HEK293 (cell line): ENCODE measurements around the gene KPNA6.
"Not testable (repeated sequence)": the region's sequence is repeated elsewhere in the genome, so short reads cannot be mapped to it uniquely, and the experiment has no call there.

Source experiments
- CTCF ChIA-PET: fragments of 350-600 bp; formaldehyde crosslinking; extraction: SDS; loops from one replicate; lab custom pipeline; 2021; ENCODE audit warnings: antibody characterized with exemption; lab: Yijun Ruan, JAX
- POLR2A ChIA-PET: fragments of 300-600 bp; formaldehyde crosslinking; extraction: SDS; loops from one replicate; lab custom pipeline; 2020; ENCODE audit warnings: antibody characterized with exemption, inconsistent platforms; lab: Yijun Ruan, JAX
- H3K27ac ChIP-seq: fragments of 200-500 bp; sonication (Bioruptor generic); 2 replicates; pipeline ENCODE4 v1.5.1; 2014; ENCODE audit warnings: low read depth, low read length, control low read depth, inconsistent platforms; ENCODE audit errors: extremely low read depth
- H3K36me3 ChIP-seq, 2 experiments: fragments of 200-500 bp in 1 of 2; sonication (Bioruptor generic) in 1 of 2; 1 replicate in 1 of 2; 2 replicates in 1 of 2; pipeline ENCODE4 v1.5.1; 2014 to 2017; ENCODE audit warnings: inconsistent platforms in 2 of 2, low read length in 2 of 2; ENCODE audit not compliant: control insufficient read depth in 2 of 2, insufficient read depth in 1 of 2
- H3K4me1 ChIP-seq: fragments of 200-500 bp; sonication (Bioruptor generic); 2 replicates; pipeline ENCODE4 v1.5.1; 2014; ENCODE audit warnings: mild to moderate bottlenecking, low read length, inconsistent platforms; ENCODE audit not compliant: control insufficient read depth, insufficient read depth
- H3K4me3 ChIP-seq: 2 replicates; pipeline ENCODE4 v1.5.1; 2011; ENCODE audit warnings: low read depth, mild to moderate bottlenecking, control low read depth, low read length, moderate library complexity
- H3K9me3 ChIP-seq: fragments of 200-500 bp; sonication (Bioruptor generic); 2 replicates; pipeline ENCODE4 v1.5.1; 2014; ENCODE audit warnings: low read depth, low read length, inconsistent platforms; ENCODE audit not compliant: control insufficient read depth, insufficient read depth
- BCL11A ChIP-seq: fragments of 450-650 bp; formaldehyde crosslinking; IDR thresholded peaks from 2 replicates; pipeline ENCODE4 v1.5.1; 2016; ENCODE audit warnings: low read depth, missing biosample characterization, missing genetic modification characterization
- EGR2 ChIP-seq: fragments of 450-650 bp; formaldehyde crosslinking; IDR thresholded peaks from 2 replicates; pipeline ENCODE4 v1.5.1; 2016; ENCODE audit warnings: low read depth, missing biosample characterization, missing genetic modification characterization
- HOXA7 ChIP-seq: sonication (generic); formaldehyde crosslinking; IDR thresholded peaks from 2 replicates; pipeline ENCODE4 v1.8.1; 2022; ENCODE audit warnings: missing genetic modification reagents, borderline replicate concordance
- IKZF3 ChIP-seq: fragments of 450-650 bp; IDR thresholded peaks from 2 replicates; pipeline ENCODE4 v1.5.0; 2018; ENCODE audit warnings: missing biosample characterization, mild to moderate bottlenecking, missing genetic modification characterization, moderate library complexity
- KLF17 ChIP-seq: fragments of 450-650 bp; formaldehyde crosslinking; IDR thresholded peaks from 2 replicates; pipeline ENCODE4 v1.5.1; 2016; ENCODE audit warnings: missing biosample characterization, missing genetic modification characterization
- MYNN ChIP-seq: fragments of 450-650 bp; formaldehyde crosslinking; IDR thresholded peaks from 2 replicates; pipeline ENCODE4 v1.5.1; 2016; ENCODE audit warnings: missing biosample characterization, missing genetic modification characterization, borderline replicate concordance
- OSR2 ChIP-seq: fragments of 450-650 bp; formaldehyde crosslinking; IDR thresholded peaks from 2 replicates; pipeline ENCODE4 v1.5.1; 2016; ENCODE audit warnings: missing biosample characterization, missing genetic modification characterization
- SP2 ChIP-seq: fragments of 450-650 bp; formaldehyde crosslinking; IDR thresholded peaks from 2 replicates; pipeline ENCODE4 v1.5.1; 2016; ENCODE audit warnings: missing biosample characterization, missing genetic modification characterization
- ZNF121 ChIP-seq: fragments of 450-650 bp; formaldehyde crosslinking; IDR thresholded peaks from 2 replicates; pipeline ENCODE4 v1.5.1; 2016; ENCODE audit warnings: missing biosample characterization, missing genetic modification characterization
- ZNF138 ChIP-seq: fragments of 450-650 bp; formaldehyde crosslinking; IDR thresholded peaks from 2 replicates; pipeline ENCODE4 v1.5.1; 2016; ENCODE audit warnings: missing biosample characterization, missing genetic modification characterization, borderline replicate concordance
- ZNF211 ChIP-seq: fragments of 450-650 bp; formaldehyde crosslinking; IDR thresholded peaks from 2 replicates; pipeline ENCODE4 v1.5.1; 2016; ENCODE audit warnings: low read depth, missing biosample characterization, missing genetic modification characterization
- ZNF398 ChIP-seq: fragments of 450-650 bp; formaldehyde crosslinking; IDR thresholded peaks from 2 replicates; pipeline ENCODE4 v1.5.1; 2017; ENCODE audit warnings: missing biosample characterization, missing genetic modification characterization
- ZNF423 ChIP-seq: fragments of 450-650 bp; formaldehyde crosslinking; IDR thresholded peaks from 2 replicates; pipeline ENCODE4 v1.5.1; 2016; ENCODE audit warnings: missing biosample characterization, missing genetic modification characterization
- ZNF433 ChIP-seq: fragments of 450-650 bp; formaldehyde crosslinking; IDR thresholded peaks from 2 replicates; pipeline ENCODE4 v1.5.1; 2016; ENCODE audit warnings: missing biosample characterization, missing genetic modification characterization, low read depth
- ZNF571 ChIP-seq: fragments of 450-650 bp; formaldehyde crosslinking; IDR thresholded peaks from 2 replicates; pipeline ENCODE4 v1.5.0; 2017; ENCODE audit warnings: missing biosample characterization, missing genetic modification characterization
- ZNF580 ChIP-seq: fragments of 450-650 bp; formaldehyde crosslinking; IDR thresholded peaks from 2 replicates; pipeline ENCODE4 v1.5.1; 2016; ENCODE audit warnings: missing biosample characterization, missing genetic modification characterization
- ZNF596 ChIP-seq: fragments of 450-650 bp; IDR thresholded peaks from 2 replicates; pipeline ENCODE4 v1.5.0; 2018; ENCODE audit warnings: missing biosample characterization, mild to moderate bottlenecking, missing genetic modification characterization, moderate library complexity
- ZNF600 ChIP-seq: fragments of 450-650 bp; formaldehyde crosslinking; IDR thresholded peaks from 2 replicates; pipeline ENCODE4 v1.5.1; 2016; ENCODE audit warnings: missing biosample characterization, missing genetic modification characterization
- ZNF610 ChIP-seq: fragments of 450-650 bp; formaldehyde crosslinking; IDR thresholded peaks from 2 replicates; pipeline ENCODE4 v1.5.1; 2016; ENCODE audit warnings: missing biosample characterization, missing genetic modification characterization, borderline replicate concordance
- ZSCAN5A ChIP-seq: fragments of 450-650 bp; formaldehyde crosslinking; IDR thresholded peaks from 2 replicates; pipeline ENCODE4 v1.5.1; 2016; ENCODE audit warnings: missing biosample characterization, missing genetic modification characterization

KPNA6 gene

GRCh38 chr1:32111789-32112188 lies 3.9 kb downstream of the KPNA6 start:
- POLR2A ChIA-PET = interaction anchor here (1.8 to 5.0 kb wide), 2 partner anchors 40 to 68 kb away, joined by 6 to 33 read pairs; partner anchors contain the start of genes TMEM39B and TXLNA
- H3K4me1 ChIP-seq = peaks cover 13% of the 10 kb centered on the region
- H3K27ac ChIP-seq = no peak overlapping the region
- H3K36me3 ChIP-seq = peaks cover 0 to 27% of the 10 kb centered on the region in 2 experiments; a peak in 2 of 3 replicates
- CTCF ChIA-PET = interaction anchor here (0.5 to 1.3 kb wide), 5 partner anchors 18 to 68 kb away, joined by 3 to 5 read pairs (median 3); partner anchors contain the start of genes TMEM39B and TXLNA
- TF ChIP-seq ZNF138 (tag by site-specific recombination) (no peak), OSR2 (tag by site-specific recombination) (peak; percentile 48; the same call in 1 of the 2 replicates), ZNF571 (tag by site-specific recombination) (no peak), SP2 (tag by site-specific recombination) (peak; percentile 54), ZNF600 (0 out of 2 replicates have a peak, but pooled peaks have one; percentile 11), IKZF3 (tag by site-specific recombination) (peak; percentile 75)
- H3K4me3 ChIP-seq = no peak overlapping the region
- no peaks in the 10 kb centered on the region for H3K9me3 ChIP-seq

GRCh38 chr1:32112806-32113375 lies 5.0 kb downstream of the KPNA6 start:
- Histone ChIP-seq H3K27ac (no peak overlapping the region), H3K4me3 (no peak overlapping the region), H3K9me3 (no peaks in the 10 kb centered on the region), H3K4me1 (peaks cover 13% of the 10 kb centered on the region), H3K36me3 (peaks cover 0 to 27% of the 10 kb centered on the region in 2 experiments; a peak in 2 of 3 replicates)
- TF ChIP-seq ZNF596 (no peak), ZNF610 (no peak), ZNF580 (tag by site-specific recombination) (no peak), ZNF211 (tag by site-specific recombination) (no peak), BCL11A (tag by site-specific recombination) (no peak), ZNF121 (tag by site-specific recombination) (peak; percentile 96), ZNF398 (tag by site-specific recombination) (no peak), ZNF433 (tag by site-specific recombination) (no peak), EGR2 (tag by site-specific recombination) (no peak), KLF17 (tag by site-specific recombination) (no peak), MYNN (tag by site-specific recombination) (peak; percentile 82), HOXA7 (no peak), ZNF423 (tag by site-specific recombination) (no peak), ZSCAN5A (no peak)
- ChIA-PET POLR2A (interaction anchor here (1.0 to 2.1 kb wide), 3 partner anchors 40 to 183 kb away, joined by 3 to 11 read pairs (median 6); partner anchors contain the start of genes TMEM39B and TXLNA), CTCF (interaction anchor here (1.0 to 1.7 kb wide), 2 partner anchors 17 to 39 kb away, joined by 3 to 4 read pairs; no protein-coding TSS in a partner anchor)

- Histone ChIP-seq H3K36me3 (peaks cover 0 to 27% of the 10 kb centered on the region in 2 experiments; a peak in 2 of 3 replicates), H3K4me1 (peaks cover 13% of the 10 kb centered on the region)
- H3K9me3 ChIP-seq, H3K4me3 ChIP-seq, H3K27ac ChIP-seq: not testable (repeated sequence)
- POLR2A ChIA-PET = interaction anchor here (0.9 to 2.1 kb wide), 3 partner anchors 40 to 184 kb away, joined by 3 to 11 read pairs (median 4); partner anchors contain the start of gene TMEM39B
- CTCF ChIA-PET = interaction anchor here (1.7 kb wide), 1 partner anchor 38 kb away, joined by 4 read pairs; no protein-coding TSS in a partner anchor
Measured at GRCh38 chr1:32113436-32113835, 5.6 kb downstream of the KPNA6 start.
